Measurements from ENCODE around the gene TNFRSF19. TPM values are rescaled to one million over a fixed set of nuclear protein-coding genes. Genes with fewer than 3 reads are reported as not detected.

TNFRSF19 gene
- total and polyA plus RNA-seq, 2 of the 8 experiments (the other 6 are each of a cell fraction or from before 2014, with no cell fraction given), result 0.50 to 0.95 TPM

- H3K23ac ChIP-seq (ENCODE audit: insufficient read length), result no peak overlapping the region
- H3K4ac ChIP-seq (replicated peaks; ENCODE audit: insufficient read length, low read depth, low read length), result no peak overlapping the region
- no peak overlapping the region for H3K27ac ChIP-seq (ENCODE audit: low read depth, low read length)
- no peak overlapping the region for H3K4me2 ChIP-seq (ENCODE audit: insufficient read depth in 1 of 2, low read depth in 2 of 2, low read length in 2 of 2)
- H3K9ac ChIP-seq (replicated peaks in 1 of 4; ENCODE audit: extremely low read depth in 1 of 4, low read depth in 3 of 4, low read length in 3 of 4), result no peak overlapping the region
- H2BK5ac ChIP-seq (ENCODE audit: low read depth, low read length), result no peak overlapping the region
- H3K4me1 ChIP-seq (replicated peaks in 1 of 4; ENCODE audit: control insufficient read depth in 3 of 4, insufficient read depth in 4 of 4, low read length in 3 of 4), result no peaks in the 10 kb centered on the region; a peak in 1 of 7 replicates
- no peaks in the 10 kb centered on the region for H3K9me3 ChIP-seq (ENCODE audit: insufficient read depth in 2 of 2, low read depth in 1 of 2, low read length in 1 of 2)
- H3K56ac ChIP-seq (replicated peaks; ENCODE audit: insufficient read length, low read depth, low read length), result no peak overlapping the region
- H2BK12ac ChIP-seq (ENCODE audit: low read depth, low read length), result no peak overlapping the region
- CTCF ChIA-PET (ENCODE audit: partially characterized antibody), result interaction anchor here (0.6 to 1.8 kb wide), 3 partner anchors 10 to 152 kb away, joined by 3 to 8 read pairs (median 3); no protein-coding TSS in a partner anchor
- H3K79me1 ChIP-seq (ENCODE audit: low read depth, low read length), result no peaks in the 10 kb centered on the region
- H4K5ac ChIP-seq (ENCODE audit: insufficient read length, low read depth, low read length), result no peak overlapping the region
- H2BK20ac ChIP-seq (ENCODE audit: low read length), result no peak overlapping the region
- H2BK15ac ChIP-seq (ENCODE audit: low read length), result no peak overlapping the region
- H3K4me3 ChIP-seq (ENCODE audit: extremely low read depth in 1 of 4, insufficient read depth in 2 of 4, low read depth in 3 of 4, low read length in 4 of 4), result no peak overlapping the region
- H3K14ac ChIP-seq (ENCODE audit: insufficient read length), result no peak overlapping the region
- no peak overlapping the region for H4K8ac ChIP-seq (ENCODE audit: extremely low read depth, insufficient read depth, low read length)
- H2AFZ ChIP-seq (ENCODE audit: low read length), result no peak overlapping the region
- H2BK120ac ChIP-seq (replicated peaks; ENCODE audit: low read depth, low read length), result no peak overlapping the region
- no peaks in the 10 kb centered on the region for H3K27me3 ChIP-seq (replicated peaks in 1 of 4; ENCODE audit: control insufficient read depth in 3 of 4, extremely low read depth in 1 of 4, insufficient read depth in 3 of 4, low read length in 3 of 4)
- H2AK5ac ChIP-seq (ENCODE audit: low read depth, low read length), result no peak overlapping the region
- H3K23me2 ChIP-seq (ENCODE audit: low read depth, low read length), result no peaks in the 10 kb centered on the region
- peaks cover 0 to 1% of the 10 kb centered on the region in 2 experiments for H4K20me1 ChIP-seq (replicated peaks in 1 of 2; ENCODE audit: control insufficient read depth in 1 of 2, insufficient read depth in 2 of 2, low read length in 2 of 2)
- no peaks in the 10 kb centered on the region for H3K36me3 ChIP-seq (ENCODE audit: control insufficient read depth in 2 of 4, insufficient read depth in 4 of 4, low read length in 3 of 4)
- no peak for DNase-seq (ENCODE audit: low read depth in 1 of 2, low spot score in 2 of 2)
- H3K18ac ChIP-seq (ENCODE audit: extremely low read depth, low read length), result no peak overlapping the region
- H3K79me2 ChIP-seq (ENCODE audit: control insufficient read depth in 1 of 2, insufficient read depth in 2 of 2, low read length in 2 of 2), result no peaks in the 10 kb centered on the region
- FAIRE-seq, result no peak
- no peak overlapping the region for H4K91ac ChIP-seq (replicated peaks; ENCODE audit: insufficient read length, low read length)
- POLR2A ChIA-PET (ENCODE audit: partially characterized antibody), result no interaction called here
- WGBS, 2 experiments (ENCODE audit: extremely low coverage in 1 of 2, insufficient coverage in 1 of 2, insufficient read length in 1 of 2, insufficient replicate concordance in 2 of 2, low coverage in 1 of 2, low lambda C conversion rate in 2 of 2, missing lambda C conversion rate in 1 of 2), result 90% methylated on average over 2 of the region's 2 CpGs; no CpG with 5 or more reads in 1 of the 2 experiments
- TF ChIP-seq CTBP2 (IDR thresholded peaks at IDR 0.05; ENCODE audit: borderline replicate concordance, insufficient read depth, insufficient read length, low read length), result no peak
- TF ChIP-seq MAFK (IDR thresholded peaks at IDR 0.05; ENCODE audit: low read depth, low read length), result no peak
- TF ChIP-seq JUND (IDR thresholded peaks at IDR 0.05; ENCODE audit: low read length), result no peak
Observed at GRCh38 chr13:23718996-23719395, 148.8 kb downstream of the TNFRSF19 start.
